ENCODE measurements around the gene PROM1. TPM values are rescaled to one million over a fixed set of nuclear protein-coding genes. Genes with fewer than 3 reads are reported as not detected.

The PROM1 gene
- total and polyA plus RNA-seq, 2 of the 13 experiments (the other 11 are each of a cell fraction or from before 2014, with no cell fraction given), result 3.9 to 16.4 TPM

DNA sequence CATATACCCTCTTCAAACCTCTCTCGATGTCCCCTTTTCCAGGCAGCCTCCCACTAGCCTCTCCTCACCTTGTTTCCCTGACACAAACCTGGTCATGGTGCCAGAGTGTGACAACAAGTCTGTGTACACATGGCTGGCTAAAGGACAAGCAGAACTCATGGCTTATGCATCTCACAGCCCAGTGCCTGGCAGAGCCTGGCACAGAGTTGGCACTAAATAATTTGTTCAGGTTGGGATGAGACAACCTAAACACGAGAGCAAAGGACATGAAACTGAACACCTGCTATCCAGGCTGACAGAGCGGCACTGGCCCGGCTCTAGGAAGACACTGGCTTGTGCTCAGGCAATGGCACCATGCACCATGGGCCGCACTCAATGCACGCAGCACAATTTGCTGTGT is 72.7 kb downstream of the PROM1 start:
- DNase-seq (ENCODE audit: low spot score), result no peak
- no peak for FAIRE-seq
- no peak overlapping the region for H3K4me2 ChIP-seq (ENCODE audit: low read depth, low read length)
- H3K4me3 ChIP-seq (replicated peaks in 1 of 3; ENCODE audit: insufficient read depth in 1 of 3, low read depth in 2 of 3, low read length in 3 of 3), result no peak overlapping the region
- ChIA-PET CTCF (ENCODE audit: low intra/inter-chr PET ratio, low total read pairs) (no interaction called here), POLR2A (no interaction called here)
- H2AFZ ChIP-seq (ENCODE audit: low read length), result no peak overlapping the region
- TF ChIP-seq RARG (CRISPR knock-in tag; IDR thresholded peaks at IDR 0.05; ENCODE audit: low read depth), result no peak
- no peak for TF ChIP-seq MIXL1 (CRISPR knock-in tag; IDR thresholded peaks at IDR 0.05)
- no peak for TF ChIP-seq PAX8 (CRISPR knock-in tag; IDR thresholded peaks at IDR 0.05; ENCODE audit: borderline replicate concordance)
- TF ChIP-seq ZBTB46 (CRISPR knock-in tag; IDR thresholded peaks at IDR 0.05; ENCODE audit: borderline replicate concordance), result no peak
- TF ChIP-seq ZNF879 (CRISPR knock-in tag; IDR thresholded peaks at IDR 0.05), result no peak
- TF ChIP-seq ZNF7 (CRISPR knock-in tag; IDR thresholded peaks at IDR 0.05), result no peak
- no peak for ATAC-seq
- H3K4me1 ChIP-seq (ENCODE audit: insufficient read depth, low read length), result no peaks in the 10 kb centered on the region
- H3K27me3 ChIP-seq (ENCODE audit: control insufficient read depth in 1 of 2, insufficient read depth in 2 of 2, low read length in 2 of 2), result no peaks in the 10 kb centered on the region
- no peaks in the 10 kb centered on the region for H3K36me3 ChIP-seq (replicated peaks in 1 of 2; ENCODE audit: control insufficient read depth in 1 of 2, insufficient read depth in 2 of 2, low read length in 2 of 2)
- WGBS (ENCODE audit: low lambda C conversion rate), result 61% methylated on average over 6 of the region's 6 CpGs
- no peaks in the 10 kb centered on the region for H3K79me2 ChIP-seq (ENCODE audit: insufficient read depth, low read length)
- in situ Hi-C loops (cut with HindIII; ENCODE audit: extremely low pct_ligation_motif_present, low pct_unique_long_range_greater_than_20kb) (no loop called here), intact Hi-C loops (cut with micrococcal nuclease; ENCODE audit: unreplicated experiment) (no loop called here)
- no TSS peak for BruUV-seq (replicated peaks)
- H3K9ac ChIP-seq (ENCODE audit: insufficient read depth, low read depth, low read length), result no peak overlapping the region
- H3K27ac ChIP-seq (ENCODE audit: extremely low read length, insufficient read depth, low read length), result no peak overlapping the region
- H3K9me3 ChIP-seq (ENCODE audit: low read length), result no peaks in the 10 kb centered on the region
- no peaks in the 10 kb centered on the region for H4K20me1 ChIP-seq (ENCODE audit: insufficient read depth, low read length)

DNA sequence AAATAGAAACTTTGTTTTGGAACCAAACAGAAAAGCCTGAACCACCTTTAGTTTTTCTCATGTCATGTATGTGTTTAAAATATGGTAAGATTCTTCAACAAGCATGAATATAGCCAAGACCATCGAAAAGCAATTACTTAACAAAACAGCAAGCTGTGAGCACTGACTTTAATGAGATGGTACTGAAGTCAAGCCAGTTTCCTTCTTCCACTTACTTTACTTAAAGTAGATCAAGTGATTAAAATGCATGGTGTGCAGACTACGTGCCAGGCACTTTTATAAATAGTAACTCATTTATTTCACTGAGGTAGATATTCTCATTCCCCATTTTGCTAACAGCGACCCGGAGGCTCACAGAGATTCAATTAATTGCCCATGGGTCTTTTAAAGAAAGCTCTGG is 74.7 kb downstream of the PROM1 start:
- no peak overlapping the region for H3K27ac ChIP-seq (ENCODE audit: extremely low read length, insufficient read depth, low read length)
- H3K9me3 ChIP-seq (ENCODE audit: low read length), result no peaks in the 10 kb centered on the region
- H2AFZ ChIP-seq (ENCODE audit: low read length), result no peak overlapping the region
- no peak overlapping the region for H3K4me3 ChIP-seq (replicated peaks in 1 of 3; ENCODE audit: insufficient read depth in 1 of 3, low read depth in 2 of 3, low read length in 3 of 3)
- ChIA-PET POLR2A (no interaction called here), CTCF (ENCODE audit: low intra/inter-chr PET ratio, low total read pairs) (no interaction called here)
- no TSS peak for BruUV-seq (replicated peaks)
- DNase-seq (ENCODE audit: low spot score), result no peak
- TF ChIP-seq ZFP36L2 (CRISPR knock-in tag; IDR thresholded peaks at IDR 0.05) (no peak), HES4 (CRISPR knock-in tag; IDR thresholded peaks at IDR 0.05; ENCODE audit: borderline replicate concordance) (no peak), BATF2 (CRISPR knock-in tag; IDR thresholded peaks at IDR 0.05) (no peak), ARNT2 (CRISPR knock-in tag; IDR thresholded peaks at IDR 0.05; ENCODE audit: low read depth) (no peak), ELF1 (CRISPR knock-in tag; IDR thresholded peaks at IDR 0.05) (no peak), TOE1 (CRISPR knock-in tag; IDR thresholded peaks at IDR 0.05) (no peak), PAF1 (CRISPR knock-in tag; IDR thresholded peaks at IDR 0.05) (no peak), STAT5B (CRISPR knock-in tag; IDR thresholded peaks at IDR 0.05) (no peak), CEBPB (IDR thresholded peaks at IDR 0.05; ENCODE audit: borderline replicate concordance, low read depth, low read length) (no peak), SP140L (CRISPR knock-in tag; IDR thresholded peaks at IDR 0.05; ENCODE audit: borderline replicate concordance) (no peak)
- TF ChIP-seq, protein P1, sequence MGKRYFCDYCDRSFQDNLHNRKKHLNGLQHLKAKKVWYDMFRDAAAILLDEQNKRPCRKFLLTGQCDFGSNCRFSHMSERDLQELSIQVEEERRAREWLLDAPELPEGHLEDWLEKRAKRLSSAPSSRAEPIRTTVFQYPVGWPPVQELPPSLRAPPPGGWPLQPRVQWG (CRISPR knock-in tag; IDR thresholded peaks at IDR 0.05; ENCODE audit: borderline replicate concordance, low read depth), result no peak
- 54% methylated on average over 4 of the region's 4 CpGs for WGBS (ENCODE audit: low lambda C conversion rate)
- FAIRE-seq, result no peak
- in situ Hi-C loops (cut with HindIII; ENCODE audit: extremely low pct_ligation_motif_present, low pct_unique_long_range_greater_than_20kb), result no loop called here
- H3K36me3 ChIP-seq (replicated peaks in 1 of 2; ENCODE audit: control insufficient read depth in 1 of 2, insufficient read depth in 2 of 2, low read length in 2 of 2), result no peaks in the 10 kb centered on the region
- no peaks in the 10 kb centered on the region for H3K4me1 ChIP-seq (ENCODE audit: insufficient read depth, low read length)
- no peaks in the 10 kb centered on the region for H3K79me2 ChIP-seq (ENCODE audit: insufficient read depth, low read length)
- ATAC-seq, result no peak
- H3K4me2 ChIP-seq (ENCODE audit: low read depth, low read length), result no peak overlapping the region
- H3K9ac ChIP-seq (ENCODE audit: insufficient read depth, low read depth, low read length), result no peak overlapping the region
- H3K27me3 ChIP-seq (ENCODE audit: control insufficient read depth in 1 of 2, insufficient read depth in 2 of 2, low read length in 2 of 2), result no peaks in the 10 kb centered on the region
- H4K20me1 ChIP-seq (ENCODE audit: insufficient read depth, low read length), result no peaks in the 10 kb centered on the region
- intact Hi-C loops (cut with micrococcal nuclease; ENCODE audit: unreplicated experiment), result no loop called here

Measured in HepG2 (cell line).